Measurements from ENCODE around the gene USP20. TPM values are rescaled to one million over a fixed set of nuclear protein-coding genes. Genes with fewer than 3 reads are reported as not detected.

USP20 gene
- total and polyA plus RNA-seq, 2 donors (not counting 3 experiments of a cell fraction or from before 2014, with no cell fraction given) = 13.4 to 25.9 TPM

DNA sequence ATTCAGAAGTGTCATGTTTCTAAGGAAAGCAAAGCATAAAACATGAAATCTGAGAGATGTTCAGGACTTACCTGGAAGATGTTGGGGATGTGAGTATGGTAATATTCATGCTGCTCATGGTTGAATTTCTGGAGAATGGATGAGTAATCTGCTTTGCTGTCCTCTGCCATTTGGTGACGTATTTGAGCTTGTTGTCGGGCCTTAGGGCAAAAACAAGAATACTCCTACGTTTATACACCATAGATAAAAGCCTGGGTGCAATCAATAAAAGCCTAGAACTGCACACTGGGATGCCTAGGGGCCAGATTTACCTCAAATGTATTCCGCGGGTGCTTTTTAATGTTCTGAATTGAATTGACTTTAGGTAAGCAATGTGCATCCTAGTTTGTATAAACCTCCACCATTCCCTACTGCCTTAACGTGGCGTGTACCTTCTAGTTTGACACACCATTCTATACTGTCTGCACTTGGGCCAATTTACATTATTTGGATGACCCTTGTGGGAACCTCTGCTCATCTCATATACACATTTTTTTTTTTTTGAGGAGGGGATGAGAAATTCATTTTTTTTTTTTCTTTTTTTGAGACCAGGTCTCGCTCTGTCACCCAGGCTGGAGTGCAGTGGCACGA lies 94.4 kb downstream of the USP20 start:
- H4K20me1 ChIP-seq (replicated peaks; ENCODE audit: control insufficient read depth, extremely low read depth, insufficient read depth, low read length) = no peaks in the 10 kb centered on the region
- H3K4me2 ChIP-seq (ENCODE audit: insufficient read depth, low read length) = no peak overlapping the region
- no peak overlapping the region for H3K27ac ChIP-seq (ENCODE audit: insufficient read depth, low read depth, low read length)
- POLR2A ChIA-PET = no interaction called here
- no peaks in the 10 kb centered on the region for H3K9me1 ChIP-seq (replicated peaks; ENCODE audit: control insufficient read depth, extremely low read depth, insufficient read depth, low read length)
- H3K4me3 ChIP-seq (replicated peaks in 1 of 3; ENCODE audit: insufficient read depth in 1 of 3, low read depth in 1 of 3, low read length in 3 of 3) = no peak overlapping the region
- peaks cover 7% of the 10 kb centered on the region for H3K4me1 ChIP-seq (ENCODE audit: control insufficient read depth, extremely low read depth, insufficient read depth, low read length)
- CTCF ChIA-PET = interaction anchor here (0.7 kb wide), 1 partner anchor 106 kb away, joined by 3 read pairs; the partner anchor contains the start of gene TOR1A
- no peak overlapping the region for H2AFZ ChIP-seq (ENCODE audit: low read depth, low read length)
- no TSS peak for BruUV-seq (replicated peaks)
- H3K9ac ChIP-seq (replicated peaks; ENCODE audit: extremely low read depth, insufficient read depth, low read length) = no peak overlapping the region
- H3K9me3 ChIP-seq (replicated peaks; ENCODE audit: control insufficient read depth, insufficient read depth, low read length) = no peaks in the 10 kb centered on the region
- H3K27me3 ChIP-seq (ENCODE audit: control insufficient read depth in 2 of 2, insufficient read depth in 2 of 2, low read length in 2 of 2) = no peaks in the 10 kb centered on the region
- H3K79me2 ChIP-seq (ENCODE audit: control insufficient read depth, insufficient read depth, low read length) = no peaks in the 10 kb centered on the region
- TF ChIP-seq MYC (IDR thresholded peaks at IDR 0.05; ENCODE audit: low read depth, low read length) = no peak
- no peak for TF ChIP-seq EZH2 (IDR thresholded peaks at IDR 0.05; ENCODE audit: borderline replicate concordance, low read depth, low read length, severe bottlenecking)
- TF ChIP-seq, protein P1, sequence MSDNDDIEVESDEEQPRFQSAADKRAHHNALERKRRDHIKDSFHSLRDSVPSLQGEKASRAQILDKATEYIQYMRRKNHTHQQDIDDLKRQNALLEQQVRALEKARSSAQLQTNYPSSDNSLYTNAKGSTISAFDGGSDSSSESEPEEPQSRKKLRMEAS (IDR thresholded peaks at IDR 0.05; ENCODE audit: insufficient read depth, insufficient read length) = no peak
- no peak for TF ChIP-seq FOS (IDR thresholded peaks at IDR 0.05; ENCODE audit: borderline replicate concordance, insufficient read depth, low read length)
- TF ChIP-seq GATA2 (IDR thresholded peaks at IDR 0.05; ENCODE audit: insufficient read depth, insufficient read length, low read depth, low read length) = no peak
- no peak for TF ChIP-seq JUN (IDR thresholded peaks at IDR 0.05; ENCODE audit: borderline replicate concordance, insufficient read depth, insufficient read length, low read depth)
- TF ChIP-seq, protein P2, sequence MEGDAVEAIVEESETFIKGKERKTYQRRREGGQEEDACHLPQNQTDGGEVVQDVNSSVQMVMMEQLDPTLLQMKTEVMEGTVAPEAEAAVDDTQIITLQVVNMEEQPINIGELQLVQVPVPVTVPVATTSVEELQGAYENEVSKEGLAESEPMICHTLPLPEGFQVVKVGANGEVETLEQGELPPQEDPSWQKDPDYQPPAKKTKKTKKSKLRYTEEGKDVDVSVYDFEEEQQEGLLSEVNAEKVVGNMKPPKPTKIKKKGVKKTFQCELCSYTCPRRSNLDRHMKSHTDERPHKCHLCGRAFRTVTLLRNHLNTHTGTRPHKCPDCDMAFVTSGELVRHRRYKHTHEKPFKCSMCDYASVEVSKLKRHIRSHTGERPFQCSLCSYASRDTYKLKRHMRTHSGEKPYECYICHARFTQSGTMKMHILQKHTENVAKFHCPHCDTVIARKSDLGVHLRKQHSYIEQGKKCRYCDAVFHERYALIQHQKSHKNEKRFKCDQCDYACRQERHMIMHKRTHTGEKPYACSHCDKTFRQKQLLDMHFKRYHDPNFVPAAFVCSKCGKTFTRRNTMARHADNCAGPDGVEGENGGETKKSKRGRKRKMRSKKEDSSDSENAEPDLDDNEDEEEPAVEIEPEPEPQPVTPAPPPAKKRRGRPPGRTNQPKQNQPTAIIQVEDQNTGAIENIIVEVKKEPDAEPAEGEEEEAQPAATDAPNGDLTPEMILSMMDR (IDR thresholded peaks at IDR 0.05; ENCODE audit: extremely low read depth in 1 of 2, insufficient read depth in 1 of 2, low read depth in 1 of 2, low read length in 2 of 2) = no peak
- TF ChIP-seq POLR2AphosphoS5 (IDR thresholded peaks at IDR 0.05; ENCODE audit: insufficient read depth, low read depth, low read length) = no peak
- no peak for TF ChIP-seq POLR2A (IDR thresholded peaks at IDR 0.05; ENCODE audit: low read depth, low read length)
- peaks cover 2 to 12% of the 10 kb centered on the region in 2 experiments for H3K36me3 ChIP-seq (ENCODE audit: control insufficient read depth in 2 of 2, extremely low read depth in 1 of 2, insufficient read depth in 2 of 2, low read length in 2 of 2)
- dilution Hi-C loops (cut with MboI; ENCODE audit: extremely low pct_ligation_motif_present, low sequenced_read_pairs) = no loop called here
- no peak for FAIRE-seq
- DNase-seq (ENCODE audit: low read depth, low spot score) = no peak
- intact Hi-C loops (cut with micrococcal nuclease) = no loop called here
